Measurements from ENCODE around the gene KLHL29. TPM values are rescaled to one million over a fixed set of nuclear protein-coding genes. Genes with fewer than 3 reads are reported as not detected.

The KLHL29 gene
- total RNA-seq, 1 experiment from 2014 or later = 2.4 TPM

DNA sequence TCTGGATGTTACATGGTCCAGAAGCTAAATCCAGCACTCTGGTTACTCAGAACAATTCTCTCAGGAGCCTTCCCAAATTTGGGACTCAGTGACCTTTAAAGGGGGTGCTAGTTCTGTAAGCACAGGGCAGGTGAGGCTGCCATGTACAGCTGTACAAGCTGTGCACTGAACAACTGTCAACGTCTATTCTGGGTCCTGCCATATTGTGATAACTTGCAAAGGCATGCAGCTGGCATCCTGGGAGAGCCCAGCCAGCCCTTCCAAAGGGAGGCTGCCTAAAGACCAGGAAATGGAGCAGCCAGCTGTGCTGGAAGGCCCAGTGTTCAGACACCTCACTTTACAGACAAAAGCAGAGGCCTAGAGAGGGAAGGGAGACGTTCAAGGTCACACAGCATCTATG is 204.8 kb downstream of the KLHL29 start:
- Histone ChIP-seq H3K79me1 (ENCODE audit: insufficient read depth, low read depth, low read length, poor library complexity, severe bottlenecking) (no peaks in the 10 kb centered on the region), H4K8ac (replicated peaks; ENCODE audit: insufficient read length, low read depth, low read length) (no peak overlapping the region), H2BK5ac (ENCODE audit: insufficient read length, low read length) (no peak overlapping the region), H2AFZ (ENCODE audit: low read length) (no peak overlapping the region), H3K23me2 (ENCODE audit: insufficient read length, low read depth, low read length, poor library complexity, severe bottlenecking) (no peaks in the 10 kb centered on the region), H4K91ac (ENCODE audit: insufficient read length, low read depth, low read length) (no peak overlapping the region), H2AK5ac (ENCODE audit: insufficient read length, low read length) (no peak overlapping the region), H3K4me2 (ENCODE audit: insufficient read depth, insufficient read length, low read length) (no peak overlapping the region), H3K4ac (ENCODE audit: low read depth, low read length) (no peak overlapping the region), H3T11ph (ENCODE audit: low read length) (no peak overlapping the region), H3K14ac (ENCODE audit: insufficient read depth, low read length) (no peak overlapping the region), H2BK12ac (ENCODE audit: insufficient read length, low read depth, low read length) (no peak overlapping the region), H4K5ac (ENCODE audit: insufficient read length, low read depth, low read length) (no peak overlapping the region), H3K18ac (ENCODE audit: insufficient read length, low read depth, low read length) (no peak overlapping the region), H3K79me2 (ENCODE audit: insufficient read depth, low read length) (no peaks in the 10 kb centered on the region), H2BK20ac (ENCODE audit: low read depth, low read length, poor library complexity, severe bottlenecking) (no peak overlapping the region), H3K9ac (ENCODE audit: extremely low read depth, insufficient read length, low read length) (no peak overlapping the region), H3K27ac (ENCODE audit: insufficient read length, low read depth, low read length) (no peak overlapping the region), H3K27me3 (ENCODE audit: insufficient read depth, low read length) (no peaks in the 10 kb centered on the region), H4K20me1 (ENCODE audit: control insufficient read depth, insufficient read depth, insufficient read length) (no peaks in the 10 kb centered on the region), H3K23ac (ENCODE audit: insufficient read length, low read depth, low read length) (no peak overlapping the region), H2BK120ac (ENCODE audit: low read depth, low read length, poor library complexity, severe bottlenecking) (no peak overlapping the region), H3K4me1 (ENCODE audit: insufficient read depth, low read length) (no peaks in the 10 kb centered on the region; the same call in 1 of the 2 replicates), H2BK15ac (ENCODE audit: low read depth, low read length) (no peak overlapping the region), H3K9me3 (ENCODE audit: control insufficient read depth, low read depth, low read length) (no peaks in the 10 kb centered on the region), H3K56ac (ENCODE audit: insufficient read length, low read depth, low read length) (no peak overlapping the region)
- no peak for DNase-seq
- Mint-ChIP-seq H3K36me3 (ENCODE audit: insufficient read depth in 1 of 3, low read depth in 3 of 3) (no peaks in the 10 kb centered on the region), H3K4me1 (peaks cover 10 to 19% of the 10 kb centered on the region in 2 experiments), H3K27me3 (ENCODE audit: low read depth) (no peaks in the 10 kb centered on the region; the same call in 1 of the 2 replicates), H3K9me3 (no peaks in the 10 kb centered on the region), H3K4me3 (no peak overlapping the region), H3K27ac (no peak overlapping the region)
- no CpG with 5 or more reads among the region's 2 CpGs for WGBS (ENCODE audit: extremely low coverage, insufficient read length, low lambda C conversion rate)
- TF ChIP-seq CTCF (conservative IDR thresholded peaks at IDR 0.05) = no peak
